GM19455 (cell line): ENCODE measurements around the gene ADRM1.

Source experiments
- ATAC-seq: cut with Tn5 transposase; IDR thresholded peaks from one replicate; pipeline ENCODE4 v1.9.1; 2021; ENCODE audit not compliant: unreplicated experiment

The ADRM1 gene

DNA sequence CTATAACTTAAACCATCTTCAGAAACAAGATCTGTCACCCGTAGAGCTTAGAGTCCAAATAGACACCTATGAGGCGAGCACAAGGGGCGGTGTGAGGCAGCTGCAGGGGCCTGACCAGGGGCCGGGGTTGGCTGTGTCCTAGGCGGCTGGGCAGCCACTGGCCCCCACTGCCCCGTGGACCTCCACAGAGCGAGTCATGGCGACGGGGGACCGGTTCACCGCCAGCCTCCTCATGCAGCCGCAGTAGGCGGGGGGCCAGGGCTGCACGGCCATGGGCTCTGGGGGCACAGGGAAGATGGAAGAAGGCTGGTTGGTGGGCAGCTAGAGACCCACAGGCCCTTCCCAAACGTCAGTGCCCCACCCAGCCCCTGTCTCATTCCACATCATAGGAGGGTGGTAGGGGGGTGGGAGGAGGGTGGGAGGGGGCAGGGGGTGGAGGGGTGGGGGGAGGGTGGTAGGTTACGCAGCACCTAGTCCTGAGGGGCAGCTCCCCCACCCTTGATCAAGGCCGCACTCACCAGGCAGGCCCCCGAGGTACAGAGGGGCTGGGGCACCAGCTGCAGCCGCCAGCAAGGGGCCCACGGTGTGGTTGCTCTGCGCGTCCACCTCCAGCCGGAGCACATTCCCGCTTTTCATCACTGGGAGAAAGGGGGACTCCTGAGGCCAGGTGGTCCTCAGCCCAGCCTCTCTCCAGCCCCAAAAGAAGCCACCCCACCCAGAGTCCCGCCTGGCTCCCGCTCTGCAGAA lies 6.6 kb downstream of the ADRM1 start:
- ATAC-seq: no peak

- ATAC-seq: no peak
These were observed 7.4 kb downstream of the ADRM1 start for GRCh38 chr20:62309947-62310756.

- ATAC-seq: no peak
These were observed 7.9 kb downstream of the ADRM1 start for GRCh38 chr20:62310757-62311121.

- ATAC-seq: no peak
These were observed 8.4 kb downstream of the ADRM1 start for GRCh38 chr20:62311150-62311549.

- ATAC-seq: no peak
These were observed 9.2 kb downstream of the ADRM1 start for GRCh38 chr20:62311832-62312661.

GRCh38 chr20:62312662-62312977 lies 9.8 kb downstream of the ADRM1 start:
- no peak for ATAC-seq

DNA sequence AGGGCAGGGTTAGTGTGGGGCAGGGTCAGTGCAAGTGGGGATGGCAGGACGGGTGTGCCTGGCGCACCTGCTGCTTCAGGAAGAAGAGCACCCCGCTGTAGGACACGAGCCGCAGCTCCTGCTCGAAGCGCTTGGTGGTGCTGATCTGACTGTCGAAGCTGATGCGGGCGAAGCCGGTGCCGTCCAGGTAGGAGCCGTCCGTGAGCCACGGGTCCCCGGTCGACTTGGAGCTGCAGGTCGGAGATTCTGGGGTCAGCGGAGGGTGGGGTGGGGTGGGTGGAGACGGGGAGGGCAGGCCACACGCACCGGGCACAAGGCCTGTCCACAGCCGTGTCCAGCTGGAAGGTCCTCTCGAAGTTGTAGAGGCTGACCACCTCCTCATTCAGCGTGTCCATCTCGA lies 10.2 kb downstream of the ADRM1 start:
- no peak for ATAC-seq

GRCh38 chr20:62313460-62314338 lies 10.9 kb downstream of the ADRM1 start:
- ATAC-seq: no peak

GRCh38 chr20:62314339-62314638 lies 11.5 kb downstream of the ADRM1 start:
- no peak for ATAC-seq

DNA sequence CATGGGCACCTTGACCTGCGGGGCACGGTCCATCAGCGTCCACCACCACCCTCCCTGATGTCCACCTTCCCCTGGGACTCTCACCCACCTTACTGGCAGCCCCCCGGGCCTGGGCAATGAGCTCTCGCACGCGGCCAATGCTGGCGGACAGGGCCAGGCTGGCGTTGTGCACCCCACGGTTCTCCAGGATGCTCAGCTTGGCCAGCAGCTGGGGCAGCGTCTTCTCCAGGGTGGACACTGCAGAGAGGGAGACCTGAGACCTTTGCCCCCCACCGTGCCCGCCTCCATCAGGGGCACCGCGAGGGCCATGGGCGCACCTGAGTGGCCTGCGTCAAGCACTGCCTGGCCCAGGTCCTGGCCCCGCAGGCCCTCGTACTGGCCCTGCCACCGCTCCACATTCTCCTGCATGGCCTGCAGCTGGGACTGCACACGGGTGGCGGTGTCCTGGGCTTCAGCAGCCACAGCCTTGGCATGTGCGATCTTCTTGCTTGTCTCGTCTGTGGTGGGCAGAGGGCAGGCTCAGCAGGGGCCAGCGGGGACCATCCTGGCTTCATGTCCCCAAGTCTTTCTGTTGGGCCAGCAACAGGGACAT lies 12.0 kb downstream of the ADRM1 start:
- ATAC-seq: no peak

GRCh38 chr20:62315773-62316172 lies 13.0 kb downstream of the ADRM1 start:
- no peak for ATAC-seq

DNA sequence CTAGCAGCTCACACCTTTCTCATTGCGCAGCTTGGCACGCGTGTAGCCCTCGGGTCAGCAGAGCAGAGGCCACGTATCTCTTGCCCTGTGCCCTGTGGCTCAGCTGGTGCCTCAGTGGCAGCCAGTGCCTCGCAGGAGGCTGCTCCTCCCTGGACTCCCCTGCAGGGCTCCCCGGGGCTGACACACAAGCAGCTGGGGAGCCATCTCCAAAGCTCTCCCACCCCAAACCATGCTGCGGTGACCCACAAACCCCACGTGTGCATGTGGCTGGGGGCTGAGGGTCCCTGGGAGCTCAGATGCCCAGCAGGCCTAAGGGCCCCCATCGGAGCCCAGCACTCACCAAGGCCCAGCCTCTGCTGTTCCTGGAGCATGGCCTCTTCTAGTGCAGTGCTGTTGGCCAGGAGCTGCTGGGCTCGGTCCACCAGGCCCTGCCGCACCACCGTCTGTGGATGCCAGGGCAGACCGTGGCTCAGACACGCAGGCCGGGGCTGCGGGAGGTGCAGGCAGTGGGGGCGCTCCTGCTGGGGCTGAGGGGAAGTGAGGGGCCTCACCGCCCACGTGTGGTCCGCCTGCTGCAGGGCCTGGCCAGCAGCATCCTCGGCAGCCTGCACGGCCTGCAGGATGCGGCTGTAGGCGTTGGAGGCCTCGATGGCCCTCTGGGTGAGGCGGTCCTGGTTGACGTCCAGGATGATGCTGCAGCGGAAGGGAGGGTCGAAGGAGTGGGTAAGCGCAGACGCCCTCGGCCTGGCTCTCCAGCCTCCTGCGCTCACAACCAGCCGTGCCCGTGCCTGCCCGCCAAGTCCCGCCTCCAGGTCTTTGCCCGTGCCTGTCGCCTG lies 13.8 kb downstream of the ADRM1 start:
- ATAC-seq: no peak

DNA sequence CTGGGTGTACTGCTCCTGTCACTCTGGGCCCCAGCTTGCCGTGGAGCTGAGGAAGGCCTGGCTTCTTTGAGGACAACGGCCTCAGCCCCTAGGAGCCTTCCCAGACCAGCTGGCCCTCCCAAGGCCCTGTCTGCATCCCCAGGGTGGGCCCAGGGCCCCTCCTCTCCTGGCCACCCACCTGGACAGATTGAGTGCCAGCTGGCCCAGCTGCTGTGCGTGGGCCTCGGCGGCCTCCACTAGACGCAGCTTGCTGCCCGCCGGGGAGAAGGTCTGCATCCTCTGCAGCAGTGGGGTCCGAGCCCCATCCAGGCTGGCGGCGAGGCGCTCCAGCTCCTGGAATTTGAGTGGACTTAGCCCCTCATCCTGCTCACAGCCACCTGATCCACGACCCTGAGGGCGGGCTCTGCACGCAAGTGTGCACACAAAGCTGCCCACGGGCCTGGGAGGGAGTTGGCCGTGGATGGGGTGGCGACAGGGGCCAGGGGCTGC lies 14.4 kb downstream of the ADRM1 start:
- ATAC-seq: no peak

DNA sequence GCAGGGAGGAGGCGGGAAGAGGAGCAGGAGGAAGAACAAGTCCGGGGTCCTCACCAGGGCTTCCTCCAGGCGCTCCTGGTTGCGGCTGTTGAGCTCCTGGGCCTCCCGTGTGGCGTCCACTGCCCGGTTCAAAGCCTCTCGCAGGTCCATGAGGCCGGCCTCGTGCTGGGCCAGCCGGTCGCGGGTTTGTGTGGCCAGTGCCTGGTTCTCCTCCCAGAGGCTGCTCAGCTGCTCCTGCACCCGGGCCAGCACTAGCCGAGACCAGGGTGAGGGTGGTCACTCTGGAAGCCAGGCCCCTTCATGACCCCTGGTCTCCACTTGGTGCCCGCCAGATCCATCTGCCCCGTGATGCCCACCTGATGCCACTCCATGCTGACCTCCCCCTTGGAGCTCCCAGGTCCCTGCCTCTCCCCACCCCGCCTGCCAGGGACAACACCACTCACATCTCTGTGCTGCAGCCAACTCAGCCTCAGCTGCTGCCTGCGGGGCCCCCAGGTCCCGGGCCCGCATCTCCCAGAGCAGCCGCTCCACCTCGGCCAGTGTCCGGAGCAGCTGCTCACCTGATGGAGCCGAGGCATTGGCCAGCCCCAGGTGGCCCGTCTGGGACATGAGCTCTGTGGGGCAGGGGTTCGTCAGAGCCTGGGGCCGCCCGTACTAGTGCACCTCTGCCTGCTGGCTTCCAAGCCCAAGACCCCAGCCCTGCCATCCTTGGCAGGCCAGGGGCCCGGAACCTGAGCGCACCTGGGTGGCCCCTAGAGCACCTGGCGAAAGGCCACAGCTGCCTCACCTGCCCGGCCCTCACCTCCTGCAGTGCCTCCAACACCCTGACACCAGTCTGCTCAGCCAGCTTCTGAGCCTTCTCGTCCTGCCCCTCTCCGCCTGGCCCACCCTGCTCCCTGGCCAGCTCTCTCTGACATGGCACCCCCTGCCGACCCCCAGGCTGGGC lies 15.9 kb downstream of the ADRM1 start:
- no peak for ATAC-seq

DNA sequence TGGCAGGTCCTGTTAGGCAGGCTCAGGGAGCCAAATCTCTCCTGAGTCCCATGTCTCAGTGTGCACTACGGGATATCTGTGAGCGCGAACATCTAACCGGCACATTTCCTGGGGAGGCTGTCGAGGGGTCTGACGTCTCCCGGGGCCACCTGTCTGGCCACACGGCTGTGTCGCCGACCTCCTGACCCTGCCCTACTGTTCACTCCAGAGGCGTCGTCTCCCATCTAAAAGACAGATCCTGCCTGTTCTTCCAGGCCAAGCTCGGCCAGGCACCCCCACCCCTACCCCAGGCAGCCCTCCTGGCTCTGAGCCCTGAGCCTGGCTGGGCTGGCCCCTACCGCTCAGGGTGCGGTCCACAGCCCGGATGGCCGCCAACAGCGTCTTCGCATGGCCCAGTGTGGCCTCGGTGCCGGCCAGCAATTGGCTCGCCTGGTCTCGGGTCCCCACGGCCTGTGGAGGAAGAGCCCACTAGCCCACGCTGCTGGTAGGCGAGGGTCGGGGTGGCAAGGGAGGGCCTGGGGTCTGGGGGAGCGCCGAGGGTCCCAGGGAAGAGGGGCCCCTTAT lies 16.6 kb downstream of the ADRM1 start:
- no peak for ATAC-seq

DNA sequence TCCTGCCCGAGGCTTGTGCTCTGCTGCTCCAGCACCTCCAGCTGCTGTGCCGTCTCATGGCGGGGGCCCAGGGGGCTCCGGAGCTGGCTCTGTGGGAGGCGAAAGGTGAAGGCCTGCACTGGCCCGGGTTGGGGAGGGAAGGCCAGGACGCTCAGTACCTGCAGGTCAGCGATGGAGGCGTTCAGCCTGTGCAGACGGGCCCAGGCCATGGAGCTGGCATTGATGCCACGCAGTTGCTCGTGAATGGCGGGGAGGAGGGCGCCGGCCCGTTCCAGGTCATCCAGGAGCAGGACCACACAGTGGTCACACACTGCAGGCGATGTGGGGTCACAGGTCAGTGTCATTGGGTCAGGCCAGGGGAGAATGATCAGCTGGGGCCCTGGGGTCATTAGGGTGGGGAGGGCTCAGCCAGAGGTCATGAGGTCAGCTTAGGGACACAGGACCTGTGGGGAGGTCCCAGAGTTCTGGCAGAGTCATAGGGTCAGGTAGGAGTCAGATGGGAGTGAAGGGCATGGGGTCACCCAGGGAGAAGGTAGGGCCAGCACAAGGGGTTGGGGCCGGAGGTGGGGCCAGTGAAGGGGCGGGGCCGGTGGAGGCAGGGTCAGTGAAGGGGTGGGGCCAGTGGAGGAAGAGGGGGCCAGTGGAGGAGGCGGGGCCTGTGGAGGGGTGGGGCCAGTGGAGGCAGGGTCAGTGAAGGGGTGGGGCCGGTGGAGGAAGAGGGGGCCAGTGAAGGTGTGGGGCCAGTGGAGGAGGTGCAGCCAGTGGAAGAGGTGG lies 18.0 kb downstream of the ADRM1 start:
- no peak for ATAC-seq

GRCh38 chr20:62321521-62321948 lies 18.7 kb downstream of the ADRM1 start:
- ATAC-seq: no peak
